ENCODE results near the gene AADAC.

DNA sequence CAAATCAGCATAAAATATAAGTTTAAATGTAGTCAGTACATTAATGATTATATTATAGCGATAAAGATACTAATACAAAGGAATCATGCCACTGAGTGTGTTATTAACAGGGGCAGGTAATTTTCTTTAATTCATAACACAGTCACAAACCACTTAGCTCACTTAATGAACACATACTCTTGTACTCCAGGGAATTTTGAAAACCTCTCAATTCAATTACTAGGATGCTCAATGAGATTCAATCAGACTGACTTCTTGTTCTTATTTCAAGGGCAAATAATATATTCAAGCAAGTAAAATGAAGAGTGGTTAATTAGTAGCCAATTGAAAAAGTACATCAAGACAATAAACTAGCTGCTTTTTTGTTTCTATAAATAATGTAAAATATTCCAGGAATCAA lies 53.8 kb downstream of the AADAC start:
- TF ChIP-seq, protein P1, sequence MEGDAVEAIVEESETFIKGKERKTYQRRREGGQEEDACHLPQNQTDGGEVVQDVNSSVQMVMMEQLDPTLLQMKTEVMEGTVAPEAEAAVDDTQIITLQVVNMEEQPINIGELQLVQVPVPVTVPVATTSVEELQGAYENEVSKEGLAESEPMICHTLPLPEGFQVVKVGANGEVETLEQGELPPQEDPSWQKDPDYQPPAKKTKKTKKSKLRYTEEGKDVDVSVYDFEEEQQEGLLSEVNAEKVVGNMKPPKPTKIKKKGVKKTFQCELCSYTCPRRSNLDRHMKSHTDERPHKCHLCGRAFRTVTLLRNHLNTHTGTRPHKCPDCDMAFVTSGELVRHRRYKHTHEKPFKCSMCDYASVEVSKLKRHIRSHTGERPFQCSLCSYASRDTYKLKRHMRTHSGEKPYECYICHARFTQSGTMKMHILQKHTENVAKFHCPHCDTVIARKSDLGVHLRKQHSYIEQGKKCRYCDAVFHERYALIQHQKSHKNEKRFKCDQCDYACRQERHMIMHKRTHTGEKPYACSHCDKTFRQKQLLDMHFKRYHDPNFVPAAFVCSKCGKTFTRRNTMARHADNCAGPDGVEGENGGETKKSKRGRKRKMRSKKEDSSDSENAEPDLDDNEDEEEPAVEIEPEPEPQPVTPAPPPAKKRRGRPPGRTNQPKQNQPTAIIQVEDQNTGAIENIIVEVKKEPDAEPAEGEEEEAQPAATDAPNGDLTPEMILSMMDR (IDR thresholded peaks at IDR 0.05; ENCODE audit: poor library complexity, severe bottlenecking), result no peak
- no peak for TF ChIP-seq MXI1 (conservative IDR thresholded peaks at IDR 0.05; ENCODE audit: poor library complexity, severe bottlenecking)
- TF ChIP-seq POLR2AphosphoS5 (IDR thresholded peaks at IDR 0.05), result no peak
- no peak for TF ChIP-seq EZH2 (IDR thresholded peaks at IDR 0.05; ENCODE audit: borderline replicate concordance, insufficient read depth, low read length, poor library complexity, severe bottlenecking)
- TF ChIP-seq EP300 (conservative IDR thresholded peaks at IDR 0.05; ENCODE audit: poor library complexity, severe bottlenecking), result no peak
- no peak for TF ChIP-seq RAD21 (conservative IDR thresholded peaks at IDR 0.05)
- no peak for TF ChIP-seq SMC3 (conservative IDR thresholded peaks at IDR 0.05; ENCODE audit: poor library complexity)
- no peak for TF ChIP-seq TAF1 (IDR thresholded peaks at IDR 0.05; ENCODE audit: low read depth)
